GM12891 (cell line): Measurements from ENCODE around the gene GLB1L.
"Not testable (repeated sequence)": the region's sequence is repeated elsewhere in the genome, so short reads cannot be mapped to it uniquely, and the experiment has no call there.

Experiments
- DNase-seq: peaks from one replicate; pipeline ENCODE4 v3.0.0; 2011; ENCODE audit warnings: low spot score; ENCODE audit not compliant: insufficient read length
- FAIRE-seq: peaks from 2 replicates; lab custom pipeline; 2011; peaks lifted over from hg19 to GRCh38; lab: Jason Lieb, UNC
- PAX5 ChIP-seq: IDR thresholded peaks from 2 replicates; pipeline ENCODE4 v1.6.1; 2011; ENCODE audit warnings: low read length, moderate library complexity, mild to moderate bottlenecking; ENCODE audit not compliant: insufficient read depth, severe bottlenecking
- POLR2A ChIP-seq: IDR thresholded peaks from 2 replicates; pipeline ENCODE4 v1.6.1; 2011; ENCODE audit warnings: low read depth, low read length, control low read depth
- POLR2AphosphoS5 ChIP-seq: IDR thresholded peaks from 2 replicates; pipeline ENCODE4 v1.6.1; 2011; ENCODE audit warnings: low read depth, low read length, control low read depth
- POU2F2 ChIP-seq: IDR thresholded peaks from 2 replicates; pipeline ENCODE4 v1.6.1; 2011; ENCODE audit warnings: low read depth, mild to moderate bottlenecking, control low read depth, low read length, moderate library complexity
- SPI1 ChIP-seq: IDR thresholded peaks from 2 replicates; pipeline ENCODE4 v1.6.1; 2011; ENCODE audit warnings: low read depth, low read length, control low read depth
- TAF1 ChIP-seq: IDR thresholded peaks from 2 replicates; pipeline ENCODE4 v1.6.1; 2011; ENCODE audit warnings: low read depth, low read length, control low read depth

GLB1L gene

DNA sequence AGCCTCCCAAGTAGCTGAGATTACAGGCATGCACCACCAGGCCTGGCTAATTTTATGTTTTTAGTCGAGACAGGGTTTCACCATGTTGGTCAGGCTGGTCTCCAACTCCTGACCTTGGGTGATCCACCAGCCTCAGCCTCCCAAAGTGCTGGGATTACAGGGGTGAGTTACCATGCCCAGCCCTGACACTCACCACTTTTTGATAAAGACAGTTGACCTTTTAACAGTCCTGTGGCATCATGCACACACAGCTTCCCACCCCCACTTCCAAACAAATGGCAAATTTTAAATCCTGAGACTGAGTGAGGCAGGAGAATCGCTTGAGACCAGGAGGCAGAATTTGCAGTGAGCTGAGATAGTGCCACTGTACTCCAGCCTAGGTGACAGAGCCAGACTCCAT, 27.8 kb upstream of the GLB1L start:
- DNase-seq = no peak
- TF ChIP-seq TAF1 = no peak
- TF ChIP-seq POU2F2 = no peak
- no peak for TF ChIP-seq POLR2A
- TF ChIP-seq SPI1 = no peak
- TF ChIP-seq POLR2AphosphoS5 = no peak
- no peak for TF ChIP-seq PAX5
- no peak for FAIRE-seq

DNA sequence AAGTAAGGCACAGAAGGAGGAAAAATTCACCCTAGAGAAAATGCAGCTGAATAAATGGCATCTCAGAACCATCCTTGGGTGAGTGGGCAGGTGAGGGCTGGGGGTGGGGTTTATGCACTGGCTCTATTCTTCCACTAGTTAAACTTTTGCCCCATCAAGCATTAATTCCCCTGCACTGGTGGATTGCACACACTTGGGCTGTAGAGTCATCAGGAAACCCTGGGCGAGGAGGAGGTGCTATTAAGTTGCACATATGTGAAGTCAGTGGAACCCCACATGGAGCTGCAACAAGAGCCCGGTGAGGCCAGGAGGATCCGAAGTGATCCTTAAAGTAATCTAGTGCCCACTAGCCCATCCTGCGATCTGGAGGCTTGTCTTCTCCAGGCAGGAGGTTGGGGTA, 27.1 kb upstream of the GLB1L start:
- TF ChIP-seq POU2F2 (no peak), PAX5 (no peak), POLR2AphosphoS5 (no peak), SPI1 (no peak), POLR2A (no peak), TAF1 (no peak)
- FAIRE-seq (no peak), DNase-seq (no peak)

DNA sequence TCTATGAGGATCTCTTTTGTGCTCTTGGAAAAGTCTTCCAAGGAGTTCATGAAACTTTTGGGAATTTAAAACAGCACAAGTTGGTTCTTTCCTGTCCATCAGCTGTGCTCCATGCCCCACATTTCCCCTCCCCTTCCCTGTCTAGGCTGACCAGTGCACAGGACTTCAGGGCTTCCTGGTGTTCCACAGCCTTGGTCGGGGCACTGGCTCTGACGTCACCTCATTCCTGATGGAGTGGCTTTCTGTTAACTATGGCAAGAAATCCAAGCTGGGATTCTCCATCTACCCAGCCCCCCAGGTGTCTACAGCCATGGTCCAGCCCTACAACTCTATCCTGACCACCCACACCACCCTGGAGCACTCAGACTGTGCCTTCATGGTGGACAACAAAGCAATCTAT, 25.8 kb upstream of the GLB1L start:
- TF ChIP-seq SPI1 = no peak
- TF ChIP-seq POU2F2 = no peak
- TF ChIP-seq TAF1 = no peak
- TF ChIP-seq POLR2A = no peak
- no peak for TF ChIP-seq POLR2AphosphoS5
- no peak for TF ChIP-seq PAX5
- DNase-seq (no peak), FAIRE-seq (no peak)

DNA sequence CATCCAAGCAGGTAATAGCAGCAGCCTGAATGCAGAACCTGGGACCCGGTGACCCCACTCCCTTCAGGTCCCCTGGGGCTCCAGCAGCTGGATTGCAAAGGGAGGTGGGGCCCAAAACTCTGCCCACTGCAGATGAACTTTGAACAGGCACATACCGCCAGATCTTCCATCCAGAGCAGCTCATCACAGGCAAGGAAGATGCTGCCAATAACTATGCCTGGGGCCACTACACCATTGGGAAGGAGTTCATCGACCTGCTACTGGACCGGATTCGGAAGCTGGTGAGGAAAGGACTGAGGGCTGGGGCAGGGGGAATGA, 24.8 kb upstream of the GLB1L start:
- TF ChIP-seq POU2F2 (no peak), TAF1 (no peak), POLR2A (no peak), SPI1 (no peak), PAX5 (no peak), POLR2AphosphoS5 (no peak)
- no peak for DNase-seq
- FAIRE-seq = no peak

DNA sequence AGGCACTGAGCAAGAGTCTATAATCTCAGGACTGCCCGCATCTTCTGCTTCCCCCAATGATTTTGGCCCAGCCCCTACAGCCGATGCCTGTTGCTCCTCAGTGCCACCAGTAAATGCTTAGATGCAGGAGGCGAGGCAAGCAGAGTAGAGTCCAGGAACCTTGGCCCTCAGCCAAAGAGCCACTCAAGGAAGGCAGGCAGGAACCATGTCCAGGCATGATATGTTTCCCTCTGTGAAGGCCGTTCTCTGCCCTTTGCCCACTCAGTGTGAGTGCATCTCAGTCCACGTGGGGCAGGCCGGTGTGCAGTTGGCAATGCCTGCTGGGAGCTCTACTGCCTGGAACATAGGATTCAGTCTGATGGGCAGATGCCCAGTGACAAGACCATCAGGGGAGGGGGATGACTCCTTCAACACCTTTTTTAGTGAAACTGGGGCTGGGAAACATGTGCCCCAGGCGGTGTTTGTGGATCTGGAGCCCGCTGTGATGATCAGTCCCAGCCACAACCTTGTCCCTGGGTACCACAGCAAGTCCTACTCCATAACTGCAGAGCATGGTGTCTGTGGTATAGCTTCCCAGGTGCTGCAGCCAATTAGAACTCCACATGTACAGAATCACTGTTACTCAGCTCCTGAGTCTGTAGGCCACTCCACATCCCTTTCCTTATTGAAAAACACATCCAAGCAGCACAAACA, 24.3 kb upstream of the GLB1L start:
- DNase-seq (no peak), FAIRE-seq (no peak)
- TF ChIP-seq TAF1 = no peak
- no peak for TF ChIP-seq PAX5
- no peak for TF ChIP-seq SPI1
- no peak for TF ChIP-seq POLR2A
- no peak for TF ChIP-seq POLR2AphosphoS5
- no peak for TF ChIP-seq POU2F2

DNA sequence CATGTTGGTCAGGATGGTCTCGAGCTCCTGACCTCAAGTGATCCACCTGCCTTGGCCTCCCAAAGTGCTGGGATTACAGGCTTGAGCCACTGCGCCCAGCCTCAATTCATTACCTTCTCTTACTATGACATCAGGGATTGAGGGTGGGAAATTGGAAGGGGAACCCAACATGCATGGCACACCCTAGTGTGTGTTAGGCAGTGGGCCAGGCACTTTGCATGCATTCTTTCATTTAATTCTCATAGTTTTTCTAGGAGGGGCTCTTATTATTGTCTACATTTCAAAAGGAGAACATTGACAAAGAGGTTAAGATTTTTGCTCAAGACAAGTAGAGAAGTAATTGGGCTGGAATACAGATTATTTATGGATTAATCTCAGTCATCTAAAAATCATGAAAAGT, 23.1 kb upstream of the GLB1L start:
- TF ChIP-seq POU2F2 (no peak), TAF1 (no peak), PAX5 (no peak), POLR2A (no peak), POLR2AphosphoS5 (no peak), SPI1 (no peak)
- FAIRE-seq = no peak
- no peak for DNase-seq

DNA sequence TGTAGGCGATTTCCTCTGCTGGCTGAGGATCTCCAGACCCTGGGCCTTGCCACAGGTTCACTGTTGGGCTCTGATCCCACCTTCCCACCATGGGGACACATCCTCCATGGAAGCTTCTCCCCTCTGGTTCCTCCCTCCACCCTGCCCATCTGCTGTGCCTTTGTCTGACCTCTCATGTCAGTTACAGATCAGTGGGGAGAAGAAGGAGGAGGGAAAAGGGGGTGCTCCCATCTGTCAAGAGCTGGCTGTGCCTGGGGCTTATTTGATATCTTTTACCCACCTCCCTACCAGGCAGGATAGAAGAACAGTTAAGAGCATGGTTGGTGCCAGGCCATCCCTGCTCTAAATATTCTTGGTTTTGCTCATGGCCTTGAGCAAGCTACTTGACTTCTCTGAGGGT, 21.6 kb upstream of the GLB1L start:
- TF ChIP-seq POLR2A (no peak), TAF1 (no peak), SPI1 (no peak), PAX5 (no peak), POU2F2 (no peak), POLR2AphosphoS5 (no peak)
- DNase-seq = no peak
- no peak for FAIRE-seq

DNA sequence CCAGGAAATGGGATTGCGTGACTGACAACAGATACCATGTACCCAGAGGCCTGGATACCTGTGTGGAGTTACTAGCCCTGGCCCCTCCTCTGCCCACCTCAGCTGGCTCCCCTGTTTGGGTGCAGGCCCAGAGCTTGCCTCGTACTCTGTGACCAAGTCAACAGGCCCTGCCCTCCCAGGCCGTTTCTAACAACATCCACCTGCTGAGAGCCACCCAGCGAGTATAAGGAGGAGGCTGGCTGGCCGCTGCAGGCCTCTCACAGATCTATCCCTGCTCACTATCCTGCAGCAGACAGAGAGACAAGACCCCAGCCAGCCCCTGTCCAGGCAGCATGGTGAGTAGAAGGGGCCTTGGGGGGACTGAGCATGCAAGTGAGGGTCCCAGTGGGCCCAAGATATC, 21.0 kb upstream of the GLB1L start:
- TF ChIP-seq POU2F2 (no peak), SPI1 (no peak), POLR2AphosphoS5 (no peak), PAX5 (no peak), TAF1 (no peak), POLR2A (no peak)
- FAIRE-seq (no peak), DNase-seq (no peak)

DNA sequence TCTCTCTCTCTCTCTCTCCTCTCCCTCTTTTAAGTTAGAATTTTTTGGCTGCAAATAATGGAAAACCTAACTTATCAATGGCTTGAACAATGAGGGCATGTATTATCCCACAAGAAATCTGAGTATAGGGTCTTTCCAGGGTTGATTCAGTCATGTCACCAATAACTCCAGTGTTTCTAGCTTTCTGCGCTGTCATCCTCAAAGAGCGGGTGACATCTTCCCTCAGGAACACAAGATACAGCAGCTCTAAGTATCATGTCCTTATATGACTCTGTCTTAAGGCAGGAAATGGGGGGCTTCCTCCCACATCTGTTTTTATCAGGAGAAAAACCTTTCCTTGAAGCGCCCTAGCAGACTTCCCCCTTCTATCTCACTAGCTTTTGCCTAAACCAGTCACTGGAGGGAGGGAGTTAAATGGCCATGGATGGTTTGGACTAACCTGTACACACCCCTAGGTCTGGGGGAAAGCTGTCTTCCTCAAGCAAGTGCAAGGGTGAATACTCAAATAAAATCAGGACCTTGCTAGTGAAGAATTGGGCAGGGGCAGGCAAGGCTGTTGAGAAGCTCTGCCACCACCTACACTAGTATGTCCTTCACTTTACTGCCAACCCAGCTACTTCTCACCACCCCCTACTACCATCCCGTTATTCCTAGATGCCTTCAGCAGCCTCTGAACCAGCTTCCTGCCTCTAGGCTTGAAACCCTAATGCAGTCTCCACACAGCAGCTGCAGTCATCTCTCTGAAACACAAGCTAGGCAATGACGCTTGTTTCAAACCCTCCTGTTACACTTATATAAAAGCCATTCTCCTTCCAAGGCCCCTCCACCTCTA, 16.0 kb upstream of the GLB1L start:
- no peak for TF ChIP-seq POLR2A
- no peak for TF ChIP-seq SPI1
- no peak for TF ChIP-seq TAF1
- no peak for TF ChIP-seq PAX5
- no peak for TF ChIP-seq POU2F2
- TF ChIP-seq POLR2AphosphoS5 = no peak
- FAIRE-seq (no peak), DNase-seq (no peak)

DNA sequence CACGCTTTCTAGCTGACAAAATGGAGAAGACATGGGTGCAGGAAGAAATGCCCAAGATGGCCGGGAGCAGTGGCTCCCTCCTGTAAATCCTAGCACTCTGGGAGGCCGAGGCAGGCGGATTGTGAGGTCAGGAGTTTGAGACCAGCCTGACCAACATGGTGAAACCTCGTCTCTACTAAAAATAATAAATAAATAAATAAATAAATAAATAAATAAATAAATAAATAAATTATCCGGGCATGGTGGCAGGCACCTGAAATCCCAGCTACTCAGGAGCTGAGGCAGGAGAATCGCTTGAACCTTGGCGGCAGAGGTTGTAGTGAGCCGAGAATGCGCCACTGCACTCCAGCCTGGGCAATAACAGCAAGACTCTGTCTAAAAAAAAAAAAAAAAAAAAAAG, 13.7 kb upstream of the GLB1L start:
- not testable (repeated sequence) for FAIRE-seq, DNase-seq
